Stromal cell of bone marrow (primary cell): Measurements from ENCODE around the gene THEM5.
"Not testable (repeated sequence)": the region's sequence is repeated elsewhere in the genome, so short reads cannot be mapped to it uniquely, and the experiment has no call there.

Source experiments
- DNase-seq: peaks from one replicate; pipeline ENCODE4 v3.0.0-alpha.2; 2012; ENCODE audit warnings: low read depth

THEM5 gene, protein sequence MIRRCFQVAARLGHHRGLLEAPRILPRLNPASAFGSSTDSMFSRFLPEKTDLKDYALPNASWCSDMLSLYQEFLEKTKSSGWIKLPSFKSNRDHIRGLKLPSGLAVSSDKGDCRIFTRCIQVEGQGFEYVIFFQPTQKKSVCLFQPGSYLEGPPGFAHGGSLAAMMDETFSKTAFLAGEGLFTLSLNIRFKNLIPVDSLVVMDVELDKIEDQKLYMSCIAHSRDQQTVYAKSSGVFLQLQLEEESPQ

DNA sequence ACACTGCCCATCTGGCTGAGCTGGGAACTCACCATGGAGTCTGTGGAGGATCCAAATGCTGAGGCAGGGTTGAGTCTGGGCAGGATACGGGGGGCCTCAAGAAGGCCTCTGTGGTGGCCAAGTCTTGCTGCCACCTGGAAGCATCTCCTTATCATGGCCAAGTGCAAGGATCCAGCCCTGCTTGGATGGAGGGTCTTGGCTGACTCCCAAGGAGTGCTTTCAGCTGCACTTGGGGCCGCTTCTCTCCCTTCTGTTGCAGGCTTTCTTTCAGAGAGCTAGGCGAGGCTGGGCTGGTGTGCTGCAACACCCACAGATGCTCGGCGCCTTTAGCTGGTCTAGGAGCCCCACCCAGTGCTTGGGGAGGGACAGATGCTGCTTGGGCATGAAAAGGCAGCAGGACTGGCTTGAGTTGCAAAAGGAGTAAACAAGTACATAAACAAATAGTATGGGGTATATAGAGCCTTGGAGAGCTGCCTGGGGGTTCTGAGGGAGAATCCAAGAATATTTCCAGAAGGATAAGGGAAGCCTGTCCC lies at the start of gene THEM5:
TSS of gene THEM5 (minus strand) at position 302 of the 533 bp plus-strand sequence. CDS start at position 155, 147 bp downstream.
- no peak for DNase-seq

DNA sequence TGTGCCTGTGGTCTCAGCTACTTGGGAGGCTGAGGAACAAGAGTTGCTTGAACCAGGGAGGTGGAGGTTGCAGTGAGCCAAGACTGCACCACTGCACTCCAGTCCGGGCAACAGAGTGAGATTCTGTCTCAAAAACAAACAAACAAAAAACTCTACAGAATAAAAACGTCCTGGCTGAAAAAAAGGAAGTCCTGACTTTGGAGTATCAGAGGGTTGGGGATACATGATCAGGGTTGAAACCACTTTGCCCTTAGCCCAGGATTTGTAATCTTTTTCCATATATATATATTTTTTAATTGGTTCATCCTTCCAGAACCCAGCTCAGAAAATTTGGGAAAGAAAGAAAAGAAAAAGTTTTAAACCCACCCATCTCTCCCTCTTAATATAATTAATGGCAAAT lies 49.3 kb upstream of the THEM5 start:
- DNase-seq: no peak

DNA sequence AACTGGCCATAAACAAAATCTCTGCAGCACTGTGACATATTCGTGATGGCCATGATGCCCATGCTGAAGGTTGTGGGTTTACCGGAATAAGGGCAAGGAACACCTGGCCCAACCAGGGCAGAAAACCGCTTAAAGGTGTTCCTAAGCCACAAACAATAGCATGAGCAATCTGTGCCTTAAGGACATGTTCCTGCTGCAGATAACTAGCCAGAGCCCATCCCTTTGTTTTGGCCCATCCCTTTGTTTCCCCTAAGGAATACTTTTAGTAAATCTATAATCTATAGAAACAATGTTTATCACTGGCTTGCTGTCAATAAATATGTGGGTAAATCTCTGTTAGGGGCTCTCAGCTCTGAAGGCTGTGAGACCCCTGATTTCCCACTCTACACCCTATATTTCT lies 47.3 kb upstream of the THEM5 start:
- not testable (repeated sequence) for DNase-seq

DNA sequence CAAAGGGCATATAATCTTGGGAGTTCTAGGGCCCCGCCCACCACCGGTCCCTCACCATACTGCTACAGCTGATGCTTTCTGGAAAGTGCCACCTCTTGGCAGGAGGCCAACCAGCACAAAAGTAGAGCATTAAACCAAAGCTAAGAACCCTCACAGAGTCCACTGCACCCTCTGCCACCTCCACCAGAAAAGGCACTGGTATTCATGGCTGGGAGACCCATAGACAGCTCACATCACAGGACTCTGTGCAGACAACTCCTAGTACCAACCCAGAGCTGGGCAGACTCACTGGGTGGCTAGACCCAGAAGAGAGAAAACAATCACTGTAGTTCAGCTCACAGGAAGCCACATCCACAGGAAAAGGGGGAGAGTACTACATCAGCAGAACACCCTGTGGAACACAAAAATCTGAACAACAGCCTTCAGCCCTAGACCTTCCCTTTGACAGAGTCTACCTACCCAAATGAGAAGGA lies 45.0 kb upstream of the THEM5 start:
- no peak for DNase-seq

DNA sequence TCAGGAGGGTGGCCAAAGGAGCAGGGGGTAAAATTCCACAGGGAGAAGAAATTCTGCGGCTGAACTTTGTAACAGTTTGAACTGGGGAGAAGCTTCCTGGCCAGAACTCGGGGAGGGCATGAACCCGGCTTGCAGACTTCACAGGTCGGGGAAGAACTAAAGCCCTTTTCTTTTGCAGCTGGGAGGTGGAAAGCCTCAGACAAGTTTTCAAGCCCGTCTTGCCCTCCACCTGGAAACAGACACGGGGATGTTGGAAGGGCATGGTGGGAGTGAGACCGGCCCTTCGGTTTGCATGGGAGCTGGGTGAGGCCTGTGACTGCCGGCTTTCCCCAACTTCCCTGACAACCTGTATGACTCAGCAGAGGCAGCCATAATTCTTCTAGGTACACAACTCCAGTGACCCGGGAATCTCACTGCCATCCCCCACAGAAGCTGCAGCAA lies 44.5 kb upstream of the THEM5 start:
- DNase-seq: no peak

DNA sequence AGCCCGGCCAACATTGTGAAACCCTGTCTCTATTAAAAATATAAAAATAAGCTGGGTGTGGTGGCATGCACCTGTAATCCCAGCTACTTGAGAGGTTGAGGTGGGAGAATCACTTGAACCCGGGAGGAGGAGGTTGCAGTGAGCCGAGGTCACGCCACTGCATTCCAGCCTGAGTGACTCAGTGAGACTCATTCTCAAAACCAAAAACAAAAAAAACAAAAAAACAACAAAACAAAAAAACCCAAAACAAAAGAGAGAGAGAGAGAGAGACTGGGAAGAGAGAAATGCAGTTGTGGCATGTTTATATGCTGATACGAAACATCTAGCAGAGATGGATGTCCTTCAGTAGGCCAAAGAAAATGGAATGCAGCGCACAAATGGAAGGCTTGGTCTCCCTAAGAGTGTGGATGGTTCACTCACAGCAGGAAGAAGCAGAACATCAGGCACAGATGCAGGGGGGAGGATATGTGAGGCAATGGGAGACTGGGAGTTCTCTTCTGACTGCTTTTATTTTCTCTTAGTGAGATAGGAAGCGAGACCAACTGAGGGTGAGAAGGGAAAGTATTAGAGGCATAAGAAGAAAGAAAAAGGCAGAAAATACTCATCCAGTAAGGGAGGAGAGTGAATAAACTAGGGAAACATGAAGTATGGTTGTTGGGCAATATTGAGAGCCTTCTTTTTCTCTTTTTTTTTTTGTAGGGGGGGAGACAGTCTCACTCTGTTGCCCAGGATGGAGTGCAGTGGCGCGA lies 39.8 kb upstream of the THEM5 start:
- no peak for DNase-seq

DNA sequence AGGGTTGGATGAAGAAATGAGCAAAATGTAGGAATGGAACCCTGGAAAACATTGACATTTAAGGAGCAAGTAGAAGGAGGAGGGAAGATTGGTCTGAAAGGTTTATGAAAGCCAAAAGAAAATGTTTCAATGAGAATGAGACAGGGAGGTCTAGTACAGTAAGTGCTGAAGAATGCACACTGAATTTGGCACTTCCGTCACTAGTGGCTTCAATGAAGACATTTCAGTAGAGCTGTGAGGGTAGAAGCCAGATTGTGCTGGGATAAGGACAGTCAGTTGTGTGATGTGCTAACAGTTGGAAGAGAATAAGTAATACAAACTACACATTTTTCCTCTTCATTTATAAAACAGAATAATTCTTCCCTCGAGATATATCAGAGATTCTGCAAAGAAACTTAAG lies 38.7 kb upstream of the THEM5 start:
- DNase-seq: no peak

DNA sequence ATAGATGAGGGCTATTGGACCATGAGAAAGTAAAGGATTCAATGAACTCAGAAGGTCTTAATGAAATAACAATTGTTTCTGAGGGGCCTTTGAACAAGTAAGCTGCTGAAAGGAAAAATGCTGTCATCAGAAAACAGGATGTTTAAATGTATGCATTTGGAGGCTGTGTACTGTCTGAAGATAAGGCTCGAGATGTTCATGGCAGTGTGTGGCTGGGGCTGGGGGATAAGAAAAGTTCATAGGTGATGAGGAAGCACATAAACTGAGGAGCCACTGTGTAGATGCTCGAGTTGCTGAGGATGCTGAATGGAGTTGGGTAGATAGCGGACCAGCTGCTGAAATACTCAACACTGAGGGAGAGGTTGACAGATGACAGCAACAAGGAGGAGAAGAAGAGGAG lies 38.0 kb upstream of the THEM5 start:
- DNase-seq: no peak

DNA sequence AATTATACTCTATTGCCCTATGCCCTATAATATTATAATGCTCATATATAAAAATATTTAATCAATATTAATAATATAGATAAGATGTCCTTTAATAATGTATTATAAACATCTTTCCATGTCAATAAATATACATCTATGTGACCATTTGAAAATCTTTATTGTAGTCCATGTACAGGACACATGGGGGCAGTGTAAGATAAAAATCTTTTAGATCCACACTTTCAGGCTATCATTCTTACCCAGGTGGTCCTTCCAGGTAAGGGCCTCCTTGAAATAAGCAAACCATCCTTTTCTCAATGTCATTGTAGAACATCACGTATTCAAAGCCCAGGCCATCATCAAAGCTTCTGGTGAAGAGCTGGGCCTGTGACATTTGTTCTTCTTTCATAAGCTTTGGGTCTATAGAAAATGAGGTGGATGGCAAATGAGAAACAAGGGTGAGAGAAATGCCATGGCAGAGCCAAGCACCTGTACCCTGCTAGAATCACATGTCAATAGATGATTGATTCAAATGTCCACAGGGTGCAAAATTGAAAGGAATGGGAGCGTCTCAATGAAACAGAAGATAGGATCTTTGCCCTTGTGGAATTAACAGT lies 35.6 kb upstream of the THEM5 start:
- DNase-seq: no peak

DNA sequence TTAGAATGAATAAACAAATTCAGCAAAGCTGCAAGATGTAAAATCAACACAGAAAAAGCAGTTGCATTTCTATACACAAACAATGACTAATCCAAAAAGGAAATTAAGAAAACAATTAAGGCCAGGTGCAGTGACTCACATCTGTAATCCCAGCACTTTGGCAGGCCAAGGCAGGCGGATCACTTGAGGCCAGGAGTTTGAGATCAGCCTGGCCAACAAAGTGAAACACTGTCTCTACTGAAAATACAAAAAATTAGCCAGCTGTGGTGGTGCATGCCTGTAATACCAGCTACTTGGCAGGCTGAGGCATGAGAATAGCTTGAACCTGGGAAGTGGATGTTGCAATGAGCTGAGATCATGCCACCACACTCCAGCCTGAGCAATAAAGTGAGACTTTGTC lies 33.5 kb upstream of the THEM5 start:
- peak; percentile 27 for DNase-seq

DNA sequence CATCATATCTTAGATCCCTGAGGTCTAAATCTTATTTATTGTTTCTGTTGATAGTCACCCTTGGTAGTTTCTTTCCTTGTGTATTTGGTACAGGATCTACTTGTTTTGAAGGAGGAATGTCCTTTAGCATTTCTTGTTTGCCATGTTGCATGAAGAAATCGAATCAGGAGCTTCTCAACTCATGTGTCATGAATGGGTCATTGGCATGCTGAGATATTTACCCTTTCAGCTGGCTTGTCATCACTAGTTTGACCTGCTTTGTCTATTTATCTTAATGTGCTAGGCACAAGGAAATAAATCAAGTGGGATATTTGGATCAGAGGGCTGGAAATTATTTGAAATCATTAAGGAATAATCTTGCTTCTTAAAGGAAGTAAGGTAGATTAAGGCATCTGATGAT lies 32.0 kb upstream of the THEM5 start:
- DNase-seq: no peak

DNA sequence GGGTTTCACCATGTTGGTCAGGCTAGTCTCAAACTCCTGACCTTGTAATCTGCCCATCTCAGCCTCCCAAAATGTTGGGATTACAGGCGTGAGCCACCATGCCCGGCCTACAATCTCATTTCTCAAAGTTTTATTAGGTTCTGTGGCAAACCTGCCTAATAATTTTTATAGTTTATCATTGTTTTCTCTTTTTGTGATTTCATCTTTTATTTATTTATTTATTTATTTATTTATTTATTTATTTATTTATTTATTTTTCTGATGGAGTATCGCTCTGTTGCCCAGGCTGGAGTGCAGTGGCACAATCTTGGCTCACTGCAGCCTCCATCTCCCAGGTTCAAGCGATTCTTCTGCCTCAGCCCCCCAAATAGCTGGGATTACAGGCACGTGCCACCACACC lies 31.4 kb upstream of the THEM5 start:
- DNase-seq: not testable (repeated sequence)

DNA sequence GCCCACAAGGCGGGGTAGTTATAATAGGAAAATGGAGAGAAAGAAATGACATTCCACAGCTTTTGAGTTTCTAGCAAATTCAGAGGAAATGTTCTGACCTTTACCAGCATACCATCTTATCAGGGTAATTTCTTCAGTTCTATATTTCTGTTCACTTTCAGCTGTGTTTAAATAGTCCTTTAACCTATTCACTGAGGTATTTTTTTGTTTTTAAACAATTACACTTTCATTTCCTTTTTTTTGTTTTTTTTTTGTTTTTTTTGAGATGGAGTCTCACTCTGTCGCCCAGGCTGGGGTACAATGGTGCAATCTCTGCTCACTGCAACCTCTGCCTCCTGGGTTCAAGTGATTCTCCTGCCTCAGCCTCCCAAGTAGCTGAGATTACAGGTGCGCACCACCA lies 30.9 kb upstream of the THEM5 start:
- DNase-seq: not testable (repeated sequence)

DNA sequence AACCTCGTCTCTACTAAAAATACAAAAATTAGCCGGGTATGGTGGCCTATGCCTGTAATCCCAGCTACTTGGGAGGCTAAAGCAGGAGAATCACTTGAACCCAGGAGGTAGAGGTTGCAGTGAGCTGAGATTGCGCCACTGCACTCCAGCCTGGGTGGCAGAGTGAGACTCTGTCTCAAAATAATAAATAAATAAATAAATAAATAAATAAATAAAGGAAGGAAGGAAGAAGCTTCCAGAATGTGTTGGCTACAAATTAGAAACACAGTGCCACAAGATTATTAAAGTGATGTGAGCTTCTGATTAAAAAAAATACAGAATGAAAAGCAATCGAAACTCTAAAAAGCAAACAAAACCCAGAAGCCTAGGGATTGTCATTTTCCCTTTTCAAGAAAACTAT lies 30.4 kb upstream of the THEM5 start:
- DNase-seq: not testable (repeated sequence)

DNA sequence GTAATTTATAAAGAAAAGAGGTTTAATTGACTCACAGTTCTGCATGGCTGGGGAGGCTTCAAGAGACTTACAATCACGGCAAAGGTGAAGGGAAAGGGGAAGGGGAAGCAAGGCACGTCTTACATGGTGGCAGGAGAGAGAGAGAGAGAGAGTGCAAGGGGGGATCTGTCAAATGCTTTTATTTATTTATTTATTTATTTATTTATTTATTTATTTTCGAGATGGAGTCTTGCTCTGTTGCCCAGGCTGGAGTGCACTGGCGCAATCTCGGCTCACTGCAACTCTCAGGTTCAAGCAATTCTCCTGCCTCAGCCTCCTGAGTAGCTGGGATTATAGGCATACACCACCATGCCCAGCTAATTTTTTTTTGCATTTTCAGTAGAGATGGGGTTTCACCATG lies 29.4 kb upstream of the THEM5 start:
- not testable (repeated sequence) for DNase-seq

DNA sequence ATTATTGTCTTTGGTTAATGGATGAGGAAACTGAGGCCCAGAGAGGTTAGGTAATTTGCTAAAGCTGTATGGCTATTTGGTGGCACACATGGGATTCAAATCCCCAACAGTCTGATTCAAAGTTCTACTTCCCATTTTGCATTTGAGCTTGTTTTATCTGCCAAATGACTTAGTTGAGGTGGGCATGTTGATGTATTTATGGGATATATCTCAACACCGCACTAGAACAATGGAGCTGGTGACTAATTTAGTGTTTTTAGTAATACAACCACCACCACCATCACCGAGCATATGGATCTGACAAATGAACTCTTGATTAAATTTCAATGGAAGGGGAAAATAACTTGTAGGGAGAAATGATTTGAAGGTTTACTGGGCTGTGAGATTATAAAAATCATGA lies 29.0 kb upstream of the THEM5 start:
- DNase-seq: no peak

DNA sequence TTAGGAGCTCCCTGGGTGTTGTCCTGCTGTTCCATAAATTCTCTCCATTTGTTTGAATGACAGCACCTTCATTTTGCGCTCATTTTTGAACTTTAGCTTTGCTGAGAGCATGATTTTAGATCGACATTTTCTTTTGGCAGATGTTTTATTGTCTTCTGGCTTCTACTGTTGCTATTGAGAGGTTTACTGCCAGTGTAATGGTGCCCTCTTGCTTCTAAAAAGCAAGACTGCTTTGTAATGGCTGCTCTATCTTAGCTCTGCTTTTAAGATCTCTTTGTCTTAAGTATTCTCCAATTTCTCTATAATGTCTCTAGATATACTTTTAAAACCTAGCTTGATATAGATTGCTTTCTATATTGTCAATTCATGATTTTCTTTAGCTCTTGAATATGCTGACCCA lies 28.0 kb upstream of the THEM5 start:
- DNase-seq: no peak

DNA sequence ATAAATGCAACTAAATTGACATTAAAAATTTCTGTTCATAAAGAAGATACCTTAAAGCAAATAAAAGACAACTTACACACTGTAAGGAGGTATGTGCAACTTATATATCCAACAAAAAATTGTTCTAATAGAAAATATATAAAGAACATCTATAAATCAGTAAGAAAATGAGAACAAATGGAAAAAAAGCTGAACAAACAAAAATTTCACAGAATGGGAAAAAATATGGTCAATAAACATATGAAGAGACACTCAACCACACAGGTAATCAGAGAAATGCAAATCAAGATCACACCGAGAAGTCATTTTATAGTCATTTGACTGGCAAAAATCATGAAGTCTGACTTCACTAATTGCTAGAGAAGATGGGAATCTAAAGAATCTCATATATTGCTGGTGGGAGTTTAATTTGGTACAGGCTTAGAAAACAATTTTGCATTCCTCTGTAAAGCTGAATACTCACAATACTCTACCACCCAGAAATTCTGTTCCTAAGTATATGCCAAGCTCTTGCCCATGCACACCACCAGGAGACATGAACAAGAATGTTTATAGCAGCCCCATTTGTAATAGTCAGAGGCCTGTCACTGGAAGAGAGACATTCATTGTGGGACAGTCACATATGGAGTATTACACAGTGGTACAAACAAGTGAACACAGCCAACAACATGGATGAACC lies 22.0 kb upstream of the THEM5 start:
- DNase-seq: no peak

DNA sequence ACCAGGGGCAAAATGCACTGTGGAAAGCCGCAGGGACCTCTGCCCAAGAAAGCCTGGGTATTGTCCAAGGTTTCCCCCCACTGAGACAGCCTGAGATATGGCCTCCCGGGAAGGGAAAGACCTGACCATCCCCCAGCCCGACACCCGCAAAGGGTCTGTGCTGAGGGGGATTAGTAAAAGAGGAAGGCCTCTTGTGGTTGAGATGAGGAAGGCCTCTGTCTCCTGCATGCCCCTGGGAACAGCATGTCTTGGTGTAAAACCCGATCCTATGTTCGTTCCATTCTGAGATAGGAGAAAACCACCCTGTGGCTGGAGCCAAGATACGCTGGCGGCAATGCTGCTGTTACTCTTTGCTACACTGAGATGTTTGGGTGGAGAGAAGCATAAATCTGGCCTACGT lies 19.3 kb upstream of the THEM5 start:
- not testable (repeated sequence) for DNase-seq

DNA sequence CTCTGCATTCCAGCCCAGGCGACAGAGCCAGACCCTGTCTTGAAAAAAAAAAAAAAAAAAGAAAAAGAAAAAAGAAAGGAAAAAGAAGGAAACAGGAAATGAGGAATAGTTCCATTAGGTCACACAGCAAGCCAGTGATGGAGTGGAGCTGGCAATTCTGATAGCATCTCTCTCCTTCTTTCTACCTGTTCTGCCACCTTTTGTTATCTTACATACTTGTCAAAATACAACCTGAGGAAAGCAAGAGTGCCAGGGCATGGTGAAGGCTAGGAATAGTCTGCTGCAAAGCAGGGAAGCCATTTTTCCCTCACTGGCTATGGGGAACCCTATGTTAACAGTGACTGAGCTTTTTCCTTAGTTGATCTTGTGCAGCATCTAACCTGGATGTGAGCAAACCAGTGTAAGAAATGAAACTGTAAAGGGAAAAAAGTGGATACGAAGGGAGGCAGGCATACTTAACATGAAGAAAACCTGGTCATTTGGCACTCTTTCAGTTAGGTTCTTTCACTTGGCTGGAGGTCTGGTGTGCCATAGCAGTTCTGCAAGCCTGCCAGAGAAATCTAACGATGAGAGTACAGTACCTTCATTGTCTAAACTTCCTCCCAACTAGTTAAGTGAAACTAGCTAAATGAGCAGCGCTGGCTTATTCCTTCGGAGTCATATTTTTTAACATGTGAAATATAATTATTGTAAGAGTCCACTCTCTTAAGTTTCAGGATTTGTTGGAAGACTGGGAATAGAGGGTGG lies 17.9 kb upstream of the THEM5 start:
- DNase-seq: no peak

DNA sequence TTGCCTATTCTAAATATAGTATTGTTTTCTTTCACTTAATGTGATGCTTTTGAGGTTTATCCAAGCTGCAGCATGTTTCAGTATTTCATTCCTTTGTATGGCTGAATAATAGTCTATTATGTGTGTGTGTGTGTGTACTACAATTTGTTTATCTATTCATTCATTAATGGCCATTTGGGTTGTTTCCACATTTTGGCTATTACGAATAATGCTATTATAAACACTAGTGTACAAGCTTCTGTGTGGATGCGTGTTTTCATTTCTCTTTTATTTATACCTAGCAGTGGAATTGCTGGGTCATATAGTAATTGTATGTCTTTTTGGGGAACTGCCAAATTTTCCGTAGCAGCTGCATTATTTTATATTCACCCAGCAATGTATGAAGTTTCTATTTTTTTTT lies 15.0 kb upstream of the THEM5 start:
- DNase-seq: no peak
